ENCODE data around the gene AHRR.
"Not testable (repeated sequence)": the region's sequence is repeated elsewhere in the genome, so short reads cannot be mapped to it uniquely, and the experiment has no call there.

Gene AHRR

DNA sequence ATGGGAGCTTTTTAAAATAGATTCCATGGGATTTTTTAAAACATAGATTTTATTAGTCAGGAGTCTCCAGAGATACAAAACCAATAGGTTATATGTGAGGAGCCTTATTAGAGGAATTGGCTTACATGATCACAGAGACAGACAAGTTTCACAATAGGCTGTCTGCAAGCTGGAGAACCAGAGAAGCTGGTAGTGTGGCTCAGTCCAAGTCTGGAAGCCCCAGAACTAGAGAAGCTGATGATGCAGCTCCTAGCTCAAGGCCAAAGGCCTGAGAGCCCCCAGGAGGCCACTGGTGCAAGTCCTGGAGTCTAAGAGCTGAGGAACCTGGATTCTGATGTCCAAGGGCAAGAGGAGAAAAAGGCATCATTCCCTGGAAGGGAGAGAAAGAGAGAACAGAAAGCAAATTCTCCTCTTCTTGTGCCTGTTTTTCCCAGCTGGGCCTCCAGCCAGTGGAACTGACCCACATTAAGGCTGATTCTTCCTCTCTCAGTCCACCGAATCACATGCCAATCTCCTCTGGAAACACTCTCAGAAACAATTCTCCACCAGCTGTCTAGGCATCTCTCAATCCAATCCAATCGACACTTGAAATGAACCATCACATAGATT lies 59.3 kb downstream of the AHRR start:
- no peak for DNase-seq

DNA sequence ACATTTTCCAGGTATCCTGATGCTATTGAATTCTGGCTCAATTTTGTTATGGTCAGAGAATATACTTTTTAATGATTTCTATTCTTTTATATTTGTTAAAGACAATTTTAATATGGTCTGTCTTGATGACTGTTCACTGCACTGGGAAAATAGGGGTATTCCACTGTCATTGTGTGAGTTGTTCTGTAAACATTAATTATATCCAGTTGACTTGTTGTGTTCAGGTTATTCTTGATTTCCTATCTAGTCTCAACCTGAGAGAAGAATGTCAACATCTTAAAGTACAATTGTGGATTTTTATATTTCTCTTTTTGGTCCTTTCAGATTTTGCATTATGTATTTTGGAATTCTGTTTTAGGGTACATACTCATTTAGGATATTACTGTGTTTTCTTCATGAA lies 61.6 kb downstream of the AHRR start:
- no peak for DNase-seq

DNA sequence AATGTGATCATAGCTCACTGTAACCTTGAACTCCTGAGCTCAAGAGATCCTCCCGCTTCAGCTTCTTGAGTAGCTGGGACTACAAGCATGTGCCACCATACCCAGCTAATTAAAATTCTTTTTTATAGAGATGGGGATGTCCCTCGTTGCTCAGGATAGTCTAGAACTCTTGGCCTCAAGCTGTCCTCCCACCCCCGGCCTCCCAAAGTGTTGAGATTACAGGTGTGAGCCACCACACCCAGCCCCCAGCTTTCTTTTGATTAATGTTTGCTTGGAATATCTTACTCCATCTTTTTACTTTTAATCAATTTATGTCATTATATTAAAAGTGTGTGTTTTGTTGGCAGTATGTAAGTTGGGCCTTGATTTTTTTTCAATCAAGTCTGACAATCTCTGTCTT lies 62.1 kb downstream of the AHRR start:
- no peak for DNase-seq

DNA sequence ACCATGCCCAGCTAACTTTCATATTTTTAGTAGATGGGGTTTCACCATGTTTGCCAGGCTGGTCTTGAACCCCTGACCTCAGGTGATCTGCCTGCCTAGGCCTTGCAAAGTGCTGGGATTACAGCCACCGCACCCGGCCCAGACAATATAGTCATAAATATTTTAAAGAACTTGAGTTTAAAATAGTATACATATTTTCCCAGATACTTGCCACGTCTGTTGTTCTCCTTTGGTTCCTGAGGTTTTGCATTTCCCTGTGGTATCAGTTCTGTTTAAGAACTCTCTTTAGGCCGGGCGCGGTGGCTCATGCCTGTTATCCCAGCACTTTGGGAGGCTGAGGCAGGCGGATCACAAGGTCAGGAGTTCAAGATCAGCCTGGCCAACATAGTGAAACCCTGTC lies 63.1 kb downstream of the AHRR start:
- not testable (repeated sequence) for DNase-seq

DNA sequence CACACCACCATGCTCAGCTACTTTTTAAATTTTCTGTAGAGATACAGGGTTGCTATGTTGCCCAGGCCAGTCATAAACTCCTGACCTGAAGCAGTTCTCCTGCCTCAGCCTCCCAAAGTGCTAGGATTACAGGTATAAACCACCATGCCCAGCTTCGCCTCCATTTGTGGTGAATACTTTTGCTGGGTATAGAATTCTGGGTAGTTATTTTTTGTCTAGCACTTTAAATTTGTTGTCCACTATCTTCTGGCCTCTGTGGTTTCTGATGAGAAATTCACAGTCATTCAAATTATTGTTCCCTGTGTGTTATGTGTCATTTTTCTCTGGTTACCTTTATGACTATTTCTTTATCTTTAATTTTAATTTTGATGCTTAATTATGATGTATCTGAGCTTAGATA lies 63.8 kb downstream of the AHRR start:
- DNase-seq = no peak

DNA sequence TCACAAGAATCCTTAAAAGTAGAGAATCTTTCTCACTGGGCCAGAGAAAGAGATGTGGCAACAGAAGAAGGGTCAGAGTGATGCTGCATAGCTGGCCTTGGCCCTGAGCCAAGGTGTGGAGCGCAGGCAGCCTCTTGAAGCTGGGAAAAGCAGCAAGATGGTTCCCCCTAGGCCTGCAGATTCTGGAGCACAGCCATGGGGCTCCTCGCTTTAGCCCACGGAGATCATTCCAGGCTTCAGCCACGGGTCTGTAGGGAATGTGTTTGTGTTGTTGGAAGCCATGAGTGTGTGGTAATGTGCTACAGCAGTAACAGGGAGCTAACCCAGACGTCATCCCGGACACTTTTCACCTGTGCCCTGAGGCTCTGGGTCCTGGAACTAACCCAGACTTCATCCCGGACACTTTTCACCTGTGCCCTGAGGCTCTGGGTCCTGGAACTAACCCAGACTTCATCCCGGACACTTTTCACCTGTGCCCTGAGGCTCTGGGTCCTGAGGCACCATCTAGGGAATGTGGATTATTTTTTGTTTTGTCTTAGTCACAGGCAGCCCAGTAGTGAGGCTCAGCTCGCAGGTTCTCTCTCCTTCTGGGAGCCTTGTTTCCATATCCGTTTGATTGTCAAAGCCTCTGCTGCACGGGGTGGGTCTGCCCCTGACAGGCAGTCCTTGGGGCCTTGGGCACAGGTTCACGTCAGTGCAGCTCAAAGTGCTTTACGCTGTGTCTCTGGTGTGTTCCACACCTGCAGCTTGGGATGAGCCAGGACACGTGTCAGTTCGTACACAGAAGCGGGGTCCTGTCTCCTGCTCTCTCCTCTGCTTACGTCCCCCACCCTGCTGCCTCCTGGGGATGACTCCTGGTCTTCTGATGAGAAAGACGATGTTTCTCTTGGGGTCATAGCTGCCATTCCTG lies 65.2 kb downstream of the AHRR start:
- no peak for DNase-seq

DNA sequence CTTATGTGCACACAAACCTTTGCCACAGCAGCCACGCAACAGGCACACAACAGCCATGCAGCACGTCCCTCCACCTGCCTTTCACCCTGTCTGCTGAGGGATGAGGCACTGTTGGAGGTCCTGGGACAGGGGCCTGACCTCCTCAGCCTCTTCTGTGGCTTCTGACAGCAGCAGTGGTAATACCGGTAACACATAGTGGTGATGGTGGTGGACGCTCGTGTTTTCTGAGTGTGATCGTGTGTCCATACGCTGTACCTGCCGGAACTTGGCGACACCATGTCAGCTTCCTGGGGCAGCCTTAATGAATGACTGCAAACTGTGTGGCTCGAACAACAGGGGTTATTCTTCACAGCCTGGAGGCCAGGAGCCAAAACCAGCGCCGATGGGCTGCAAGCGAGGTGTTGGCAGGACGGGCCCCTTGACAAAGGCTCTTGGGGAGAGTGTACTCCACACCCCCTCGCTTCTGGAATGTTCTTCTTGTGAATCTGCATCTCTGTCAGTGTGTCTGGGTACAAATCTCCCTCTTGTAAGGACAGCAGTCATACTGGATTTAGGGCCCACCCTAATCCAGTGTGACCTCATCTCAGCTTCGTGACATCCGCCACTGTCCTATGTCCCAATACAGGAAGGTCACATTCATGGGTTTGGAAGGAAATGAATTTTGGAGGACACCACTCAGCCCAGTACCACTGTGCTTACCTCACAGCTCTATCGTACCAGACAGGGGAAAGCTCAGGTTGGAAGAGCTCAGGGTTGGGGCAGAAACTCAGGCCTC lies 66.2 kb downstream of the AHRR start:
- no peak for DNase-seq

DNA sequence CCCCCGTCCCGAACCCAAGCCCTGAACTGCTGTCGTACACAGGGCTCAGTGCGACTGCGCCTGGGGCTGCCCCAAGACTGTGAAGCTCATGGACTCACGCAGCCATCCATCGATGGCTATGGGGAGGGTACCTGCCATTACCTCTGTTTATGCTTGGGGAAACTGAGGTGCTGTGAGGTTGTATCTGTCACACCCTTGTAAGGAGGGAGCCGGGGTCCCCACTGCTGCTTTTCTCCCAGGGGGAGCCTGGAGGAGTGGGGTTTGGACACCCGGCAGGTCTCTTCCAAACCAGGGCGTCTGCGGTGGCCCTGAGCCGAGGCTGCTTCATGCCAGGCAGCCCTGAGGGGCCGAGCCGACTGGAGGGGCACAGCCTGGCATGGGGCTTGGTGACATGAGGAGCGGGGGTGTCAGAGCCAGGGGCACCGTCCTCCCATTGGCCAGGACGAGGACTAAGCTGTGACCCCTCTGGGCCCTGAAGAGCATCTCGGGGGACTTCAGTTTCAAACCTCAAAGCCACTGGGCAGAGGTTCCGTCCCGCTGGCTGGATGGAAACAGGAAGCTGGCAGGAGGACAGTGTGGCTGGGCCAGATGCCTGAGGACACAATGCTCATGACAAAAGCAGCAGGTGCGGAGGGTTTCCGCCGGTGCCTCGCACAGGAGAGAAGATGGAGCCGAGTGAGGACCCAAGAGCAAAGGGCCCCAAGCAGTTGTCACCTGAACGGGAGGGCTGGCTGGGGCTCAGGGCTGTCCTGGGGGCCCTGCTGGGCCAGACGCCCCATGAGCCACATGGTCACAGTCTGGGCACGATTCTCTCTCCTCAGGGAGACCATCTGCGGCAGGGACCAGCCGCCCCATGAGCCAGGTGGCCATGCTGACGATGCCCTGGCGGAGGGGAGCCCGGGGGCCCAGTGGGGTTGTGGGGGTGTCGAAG lies 67.0 kb downstream of the AHRR start:
- no peak for DNase-seq

DNA sequence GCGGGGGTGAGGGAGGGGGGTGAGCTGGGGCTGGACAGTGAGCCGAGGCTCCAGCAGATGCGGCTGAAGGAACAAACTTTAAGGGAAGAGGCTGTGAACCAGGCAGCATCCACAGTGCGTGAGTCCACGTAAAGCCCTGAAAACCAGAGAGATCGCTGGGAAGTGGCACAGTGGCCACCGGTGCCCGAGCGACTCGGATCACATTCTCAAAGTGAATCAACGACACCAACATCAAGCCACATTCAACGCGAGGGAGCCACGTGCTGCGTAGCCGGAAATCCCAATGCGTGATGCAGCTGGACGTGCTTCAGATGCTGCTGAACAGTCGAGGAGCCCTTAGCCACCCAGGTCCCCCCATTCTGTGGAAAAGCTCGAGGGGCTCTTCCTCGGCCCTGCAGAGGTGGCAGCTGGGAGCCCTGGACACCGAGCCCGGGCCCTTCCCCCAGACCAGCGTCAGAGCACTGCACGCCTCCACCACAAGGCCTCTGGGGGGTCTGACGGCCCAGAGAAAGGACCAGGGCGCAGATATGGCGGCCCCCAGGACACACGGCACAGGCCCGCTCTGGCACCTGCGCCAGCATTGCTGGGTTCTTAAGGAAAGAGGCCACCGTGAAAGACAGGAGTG lies 67.8 kb downstream of the AHRR start:
- DNase-seq = no peak

DNA sequence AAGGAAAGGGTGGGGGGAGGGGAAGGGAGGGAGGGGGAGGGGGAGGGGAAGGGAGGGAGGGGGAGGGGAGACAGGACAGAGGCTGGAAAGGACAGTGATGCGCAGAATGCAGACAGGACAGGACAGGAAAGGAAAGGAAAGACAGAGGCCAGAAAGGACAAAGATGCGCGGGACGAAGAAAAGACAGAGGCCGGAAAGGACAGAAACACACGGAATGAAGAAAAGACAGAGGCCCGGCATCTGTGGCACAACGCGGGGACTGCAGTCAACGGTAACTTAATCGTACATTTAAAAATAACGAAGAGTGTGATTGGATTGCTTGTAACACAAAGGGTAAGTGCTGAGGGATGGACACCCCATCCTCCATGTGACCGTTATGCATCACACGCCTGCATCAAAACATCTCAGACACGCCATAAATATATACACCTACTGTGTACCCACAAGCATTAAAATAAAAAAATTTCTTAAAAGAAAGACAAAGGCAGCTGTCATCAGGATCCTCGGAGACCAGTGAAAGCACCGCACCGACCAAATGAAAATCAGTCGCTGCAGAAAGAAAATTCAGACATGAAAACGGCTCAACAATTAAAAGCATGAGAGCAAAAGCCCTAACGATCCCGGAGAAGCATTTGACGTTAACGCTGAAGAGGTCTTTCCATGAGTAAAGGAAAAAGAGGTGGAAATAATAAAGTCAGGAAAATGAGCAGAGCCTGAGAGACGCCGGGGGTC lies 68.5 kb downstream of the AHRR start:
- DNase-seq = no peak

DNA sequence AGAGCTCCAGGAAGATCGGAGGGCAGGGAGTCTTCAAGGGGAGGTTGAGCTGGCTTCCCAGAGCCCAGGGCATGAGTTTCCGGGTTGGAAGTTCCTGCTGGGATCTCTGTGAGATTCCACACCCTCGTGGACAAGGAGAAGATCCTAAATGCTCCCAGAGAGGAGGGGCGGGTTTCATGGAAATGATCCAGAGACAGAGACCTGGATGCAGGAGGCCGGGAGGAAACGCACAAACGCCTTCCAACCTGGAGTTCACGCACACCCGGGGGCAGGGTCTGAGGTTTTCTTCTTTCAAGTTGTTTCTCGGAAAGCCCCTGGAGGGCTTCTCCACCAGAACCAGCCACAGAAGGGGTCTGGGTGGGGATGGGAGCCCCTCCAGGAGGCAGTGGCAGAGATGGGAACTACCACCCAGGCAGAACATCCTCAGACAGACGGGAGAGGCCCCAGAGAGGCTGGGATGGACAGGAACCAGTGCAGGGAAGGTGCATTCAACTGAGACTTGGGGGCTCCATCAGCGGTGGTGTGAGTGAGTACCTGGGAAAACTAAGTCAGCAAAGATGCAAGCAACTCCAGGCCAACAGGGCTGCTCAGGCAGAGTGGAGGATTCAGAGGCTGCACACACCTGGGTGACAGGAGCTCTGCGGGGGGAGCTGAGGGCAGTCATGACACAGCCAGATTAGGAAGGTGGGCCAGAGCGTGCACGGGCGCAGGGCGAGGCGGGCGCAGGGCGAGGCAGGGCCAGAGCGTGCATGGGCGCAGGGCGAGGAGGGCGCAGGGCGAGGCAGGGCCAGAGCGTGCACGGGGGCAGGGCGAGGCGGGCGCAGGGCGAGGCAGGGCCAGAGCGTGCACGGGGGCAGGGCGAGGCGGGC lies 69.3 kb downstream of the AHRR start:
- DNase-seq = no peak

DNA sequence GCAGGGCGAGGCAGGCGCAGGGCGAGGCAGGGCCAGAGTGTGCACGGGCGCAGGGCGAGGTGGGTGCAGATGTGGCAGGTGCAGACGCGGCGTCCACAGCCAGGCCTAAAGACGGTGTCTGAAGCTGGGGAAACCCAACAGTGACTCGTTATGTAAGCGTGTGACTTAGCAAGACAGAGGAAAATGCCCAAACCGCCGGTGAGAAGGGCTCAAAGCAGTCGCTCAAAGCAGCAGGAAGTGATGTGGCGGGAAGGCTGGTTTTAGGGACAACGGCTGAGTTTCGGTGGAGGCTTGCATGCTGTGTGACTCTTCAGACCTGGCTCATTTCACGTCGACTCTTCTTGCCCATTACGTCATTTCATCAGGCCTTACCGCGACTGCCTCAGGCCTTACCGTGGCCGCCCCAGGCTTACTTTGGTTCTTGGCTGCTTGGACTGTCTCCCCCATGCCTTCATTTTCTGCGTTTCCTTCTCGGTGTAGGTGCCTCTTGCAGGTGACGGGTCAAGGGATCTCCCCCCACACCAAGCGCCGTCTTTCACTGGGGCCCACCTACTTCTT lies 71.0 kb downstream of the AHRR start:
- peak; percentile 53 for DNase-seq

DNA sequence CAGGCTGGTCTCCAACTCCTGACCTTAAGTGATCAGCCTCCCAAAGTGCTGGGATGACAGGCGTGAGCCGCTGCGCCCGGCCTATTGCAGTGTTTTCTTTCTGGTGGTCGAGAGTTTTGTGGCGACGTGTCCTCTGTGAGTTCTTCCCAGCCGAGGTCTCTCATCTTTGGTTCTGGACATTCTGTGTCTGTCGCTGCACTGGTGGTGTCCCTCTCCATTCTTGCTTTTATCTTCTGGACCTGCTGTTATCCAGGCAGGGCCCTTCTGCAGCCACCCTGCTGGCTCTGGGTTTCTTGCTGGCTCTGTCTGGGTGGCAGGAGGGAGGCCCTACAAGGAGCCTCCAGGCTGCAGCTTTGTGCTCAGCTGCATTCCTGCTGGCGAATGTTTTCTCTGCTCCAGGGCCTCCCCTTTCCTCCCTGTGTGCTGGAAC lies 72.3 kb downstream of the AHRR start:
- no peak for DNase-seq

DNA sequence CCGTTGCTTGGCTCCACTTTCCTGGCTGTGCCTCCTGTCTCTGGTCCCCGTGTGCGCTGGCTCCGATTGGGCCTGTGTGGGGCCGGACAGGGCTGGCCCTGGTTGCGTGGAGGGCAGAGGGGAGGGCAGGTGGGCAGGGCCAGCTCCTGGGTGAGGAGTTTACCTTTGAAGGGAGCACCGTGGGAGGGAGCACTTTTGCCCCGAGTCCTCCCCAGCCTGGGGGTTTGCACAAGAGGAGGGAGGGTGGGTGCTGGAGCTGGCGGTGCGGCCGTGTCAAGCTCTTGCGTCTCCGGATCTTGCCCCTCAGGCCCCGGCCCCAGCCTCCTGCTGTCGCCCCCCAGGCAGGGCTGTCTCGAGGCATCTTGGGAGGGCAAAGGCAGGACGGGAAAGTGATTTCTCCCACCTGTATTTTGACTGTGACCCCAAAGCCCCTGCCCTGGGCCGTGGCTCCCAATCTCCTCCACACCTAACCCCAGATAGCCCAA lies 73.2 kb downstream of the AHRR start:
- DNase-seq = no peak

DNA sequence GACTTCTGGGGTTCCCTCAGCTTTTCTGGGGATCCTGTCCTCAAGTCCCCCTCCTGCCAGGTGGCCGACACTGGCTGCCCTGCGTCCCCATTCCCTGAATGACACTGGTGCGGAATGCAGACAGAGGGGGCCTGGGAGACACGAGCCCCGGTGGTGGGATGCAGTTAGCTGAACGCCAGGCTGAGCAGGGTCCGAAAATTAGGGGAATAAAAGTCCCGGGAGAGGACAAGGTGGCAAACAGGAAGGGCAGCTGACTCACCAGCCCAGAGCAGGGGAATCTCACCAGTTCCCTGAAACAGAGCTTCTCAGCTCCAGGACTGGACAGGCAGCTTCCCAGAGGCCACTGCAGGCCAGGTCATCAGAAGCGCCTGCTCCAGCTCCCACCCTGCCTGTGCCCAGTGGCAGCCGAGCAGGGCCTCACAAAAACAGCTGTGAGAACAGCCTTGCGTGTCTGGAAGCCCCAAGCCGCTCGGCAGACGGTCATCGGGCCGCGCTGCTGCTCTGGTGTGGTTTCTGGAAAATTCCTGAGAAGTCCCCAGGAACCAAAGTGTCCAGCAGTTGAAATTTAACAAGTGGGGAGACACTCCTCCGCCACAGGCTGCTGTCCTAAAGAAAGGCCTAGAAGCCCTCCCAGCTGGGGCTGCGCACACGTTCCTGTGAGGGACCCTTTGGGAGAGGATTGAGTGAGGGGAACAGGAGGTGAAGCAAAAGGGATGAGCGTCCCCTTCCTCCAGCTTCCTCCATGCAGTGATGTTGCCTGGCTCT lies 73.8 kb downstream of the AHRR start:
- DNase-seq = no peak

DNA sequence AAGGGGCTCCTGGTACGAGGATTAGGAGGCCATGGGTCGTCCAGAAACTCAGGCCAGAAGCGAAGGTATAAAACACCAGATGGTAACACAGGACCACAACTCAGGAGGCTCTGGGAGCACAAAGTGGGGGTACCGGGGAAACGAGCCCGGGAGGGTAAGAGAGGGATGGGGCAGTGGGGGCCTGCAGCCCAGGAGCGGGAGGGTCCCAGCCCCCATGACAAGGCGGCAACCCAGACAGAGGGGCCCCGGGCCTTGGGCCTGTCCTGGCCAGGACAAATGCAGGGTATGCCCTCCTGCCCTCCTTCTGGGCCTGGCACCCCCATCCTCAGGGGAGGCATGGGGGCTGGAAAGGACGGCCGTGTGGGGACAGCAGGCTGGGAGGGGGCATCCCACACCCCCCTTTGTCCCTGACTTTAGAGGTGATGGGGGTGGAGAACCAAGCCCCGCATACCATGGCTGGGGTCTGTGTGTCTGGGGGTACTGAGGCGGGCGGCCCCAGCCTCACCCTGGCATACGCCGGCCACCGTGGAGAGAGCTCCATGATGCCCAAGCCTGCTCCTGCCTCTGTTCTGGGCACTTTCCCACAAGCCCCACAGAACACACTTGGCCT lies 74.5 kb downstream of the AHRR start:
- DNase-seq = no peak

DNA sequence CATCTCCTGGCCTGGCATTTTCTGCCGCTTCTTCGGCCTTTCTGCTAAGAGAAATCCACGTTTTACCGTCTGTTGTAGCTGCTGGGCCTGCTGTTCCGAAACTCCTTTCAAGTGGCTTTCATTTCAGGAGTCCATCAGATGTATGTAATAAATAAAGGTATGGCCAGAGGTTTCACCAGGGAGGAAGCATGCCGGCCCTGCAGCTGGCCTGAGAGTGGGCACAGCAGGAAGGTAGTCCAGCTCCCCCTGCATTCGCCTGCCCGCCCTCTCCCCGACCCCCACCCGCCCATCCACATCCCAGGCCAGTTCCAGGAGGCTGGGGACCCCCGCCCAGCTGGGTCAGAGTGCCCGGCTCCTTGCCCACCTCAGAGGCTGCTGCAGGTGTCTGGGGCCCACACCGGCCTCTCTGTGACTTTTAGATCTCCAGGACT lies 75.0 kb downstream of the AHRR start:
- no peak for DNase-seq

DNA sequence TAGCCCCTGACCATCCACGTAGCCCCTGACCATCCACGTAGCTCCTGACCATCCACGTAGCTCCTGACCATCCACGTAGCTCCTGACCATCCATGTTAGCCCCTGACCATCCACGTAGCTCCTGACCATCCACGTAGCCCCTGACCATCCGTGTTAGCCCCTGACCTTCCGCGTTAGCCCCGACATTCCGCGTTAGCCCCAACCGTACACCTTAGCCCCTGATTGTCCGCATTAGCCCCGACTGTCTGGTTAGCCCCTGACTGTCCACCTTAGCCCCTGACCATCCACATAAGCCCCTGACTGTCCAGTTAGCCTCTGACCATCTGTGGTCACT lies 76.6 kb downstream of the AHRR start:
- not testable (repeated sequence) for DNase-seq
